Dendritic cell treated with granulocyte-macrophage colony-stimulating factor and Interleukin-4, amounts not matched to agents 40 ng/mL and 50 ng/mL, for 4 days (primary cell): ENCODE measurements around the gene NEURL2.
"Not testable (repeated sequence)": the region's sequence is repeated elsewhere in the genome, so short reads cannot be mapped to it uniquely, and the experiment has no call there.

ENCODE experiments used
- H3K27ac Mint-ChIP-seq: one replicate; pipeline ENCODE4 v1.8.0; 2022; ENCODE audit warnings: mild to moderate bottlenecking, mixed read lengths
- H3K27me3 Mint-ChIP-seq: one replicate; pipeline ENCODE4 v1.8.0; 2022; ENCODE audit warnings: mild to moderate bottlenecking, mixed read lengths
- H3K36me3 Mint-ChIP-seq: one replicate; pipeline ENCODE4 v1.8.0; 2022; ENCODE audit warnings: low read depth, mixed read lengths
- H3K4me1 Mint-ChIP-seq: one replicate; pipeline ENCODE4 v1.8.0; 2022; ENCODE audit warnings: low read depth, mixed read lengths
- H3K4me3 Mint-ChIP-seq: one replicate; pipeline ENCODE4 v1.8.0; 2022; ENCODE audit warnings: mild to moderate bottlenecking, moderate library complexity, mixed read lengths
- H3K9me3 Mint-ChIP-seq: one replicate; pipeline ENCODE4 v1.8.0; 2022; ENCODE audit warnings: mixed read lengths
- intact Hi-C: fragments of 100-400 bp; cut with micrococcal nuclease; formaldehyde crosslinking; loops from one replicate; pipeline ENCODE4 v1.15.0; 2022

The NEURL2 gene

GRCh38 chr20:45890985-45891983 lies at the start of gene NEURL2, which contains the start of gene CTSA:
Gene NEURL2 (minus strand): TSS chr20:45891208. CDS start chr20:45890991, 217 bp downstream.
Gene CTSA (plus strand): TSS chr20:45891335. CDS start chr20:45891569, 234 bp downstream.
- no peaks in the 10 kb centered on the region for H3K27me3 Mint-ChIP-seq
- H3K27ac Mint-ChIP-seq = peak within 1 kb of the TSS; percentile 84
- H3K9me3 Mint-ChIP-seq = no peaks in the 10 kb centered on the region
- peak within 1 kb of the TSS; percentile 85 for H3K4me3 Mint-ChIP-seq
- peaks cover 44% of the 10 kb centered on the region for H3K4me1 Mint-ChIP-seq
- intact Hi-C loops = loop anchor here (1.0 kb wide), 1 partner anchor 43 kb away; the partner anchor contains the start of gene PCIF1
- peaks cover 75% of the 10 kb centered on the region for H3K36me3 Mint-ChIP-seq

DNA sequence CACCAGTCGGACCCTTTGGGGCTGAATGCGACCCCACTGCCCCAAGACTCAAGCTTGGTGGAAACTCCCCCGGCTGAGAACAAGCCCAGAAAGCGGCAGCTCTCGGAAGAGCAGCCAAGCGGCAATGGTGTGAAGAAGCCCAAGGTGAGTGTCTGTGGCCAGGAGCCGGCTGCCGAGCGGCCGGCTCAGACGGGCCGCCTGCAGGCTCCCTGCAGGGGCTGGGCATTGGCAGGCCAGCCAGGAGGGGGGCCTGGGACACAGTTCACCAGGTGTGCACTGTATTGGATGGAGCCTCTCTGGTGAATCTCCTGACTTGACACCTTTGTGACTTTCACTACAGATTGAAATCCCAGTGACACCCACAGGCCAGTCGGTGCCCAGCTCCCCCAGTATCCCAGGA lies 49.5 kb upstream of the NEURL2 start:
- Mint-ChIP-seq H3K9me3 (no peaks in the 10 kb centered on the region), H3K27ac (no peak overlapping the region), H3K4me3 (no peak overlapping the region), H3K4me1 (peaks cover 33% of the 10 kb centered on the region), H3K36me3 (peaks cover 83% of the 10 kb centered on the region), H3K27me3 (no peaks in the 10 kb centered on the region)
- intact Hi-C loops = no loop called here

DNA sequence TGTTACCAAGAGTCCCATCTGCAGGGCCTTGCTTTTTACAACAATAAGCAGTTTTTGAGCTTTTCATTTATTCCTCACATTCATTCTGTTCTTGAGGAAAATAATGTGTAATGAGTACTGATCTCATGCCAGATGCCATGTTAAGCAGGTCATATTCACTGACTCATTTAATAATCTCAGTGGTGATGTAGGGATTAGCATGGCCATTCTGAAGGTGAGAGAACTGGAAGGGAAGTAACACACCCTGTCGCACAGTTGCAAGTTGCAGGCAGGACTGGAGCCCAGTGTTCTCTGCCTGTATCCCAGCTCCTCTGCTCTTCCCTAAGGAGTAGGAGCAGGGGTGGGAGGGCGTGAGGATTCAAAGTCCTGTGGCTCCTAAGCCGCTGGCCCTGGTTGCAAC lies 49.0 kb upstream of the NEURL2 start:
- no peaks in the 10 kb centered on the region for H3K9me3 Mint-ChIP-seq
- H3K4me1 Mint-ChIP-seq = peaks cover 30% of the 10 kb centered on the region
- intact Hi-C loops = no loop called here
- H3K4me3 Mint-ChIP-seq = no peak overlapping the region
- no peaks in the 10 kb centered on the region for H3K27me3 Mint-ChIP-seq
- peaks cover 83% of the 10 kb centered on the region for H3K36me3 Mint-ChIP-seq
- H3K27ac Mint-ChIP-seq = no peak overlapping the region

DNA sequence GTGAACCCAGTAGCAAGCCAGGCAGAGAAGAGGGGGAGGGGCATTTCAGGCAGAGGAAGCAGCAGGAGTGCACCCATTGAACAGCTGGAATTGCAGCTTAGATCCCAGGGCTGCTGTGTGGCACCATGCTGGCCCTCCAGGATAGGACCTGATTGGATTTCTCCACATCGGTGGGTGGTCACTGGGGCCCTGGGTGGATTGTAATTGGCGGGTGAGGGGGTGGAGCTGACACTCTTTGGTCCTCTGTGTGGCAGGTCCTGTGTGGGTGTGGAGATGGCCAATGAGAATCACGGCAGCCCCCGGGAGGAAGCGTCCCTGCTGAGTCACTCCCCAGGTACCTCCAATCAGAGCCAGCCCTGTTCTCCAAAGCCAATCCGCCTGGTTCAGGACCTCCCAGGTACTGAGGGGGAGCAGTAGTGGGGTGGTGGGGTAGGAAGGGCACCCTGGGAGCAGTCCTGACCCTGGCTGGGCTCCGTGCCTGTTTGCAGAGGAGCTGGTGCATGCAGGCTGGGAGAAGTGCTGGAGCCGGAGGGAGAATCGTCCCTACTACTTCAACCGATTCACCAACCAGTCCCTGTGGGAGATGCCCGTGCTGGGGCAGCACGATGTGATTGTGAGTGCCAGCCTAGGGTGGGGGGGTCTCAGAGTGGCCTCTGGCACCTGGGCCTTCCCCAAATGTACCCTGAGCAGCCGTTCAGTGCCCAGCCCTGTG lies 47.9 kb upstream of the NEURL2 start:
- intact Hi-C loops = no loop called here
- Mint-ChIP-seq H3K4me3 (no peak overlapping the region), H3K4me1 (peaks cover 23% of the 10 kb centered on the region), H3K27me3 (no peaks in the 10 kb centered on the region), H3K9me3 (no peaks in the 10 kb centered on the region), H3K27ac (peak overlapping the region; percentile 3), H3K36me3 (peaks cover 82% of the 10 kb centered on the region)

- Mint-ChIP-seq H3K27ac (no peak overlapping the region), H3K27me3 (no peaks in the 10 kb centered on the region), H3K9me3 (no peaks in the 10 kb centered on the region), H3K4me3 (no peak overlapping the region), H3K36me3 (peaks cover 74% of the 10 kb centered on the region), H3K4me1 (peaks cover 18% of the 10 kb centered on the region)
- intact Hi-C loops = no loop called here
These were observed 46.8 kb upstream of the NEURL2 start for GRCh38 chr20:45937765-45938164.

DNA sequence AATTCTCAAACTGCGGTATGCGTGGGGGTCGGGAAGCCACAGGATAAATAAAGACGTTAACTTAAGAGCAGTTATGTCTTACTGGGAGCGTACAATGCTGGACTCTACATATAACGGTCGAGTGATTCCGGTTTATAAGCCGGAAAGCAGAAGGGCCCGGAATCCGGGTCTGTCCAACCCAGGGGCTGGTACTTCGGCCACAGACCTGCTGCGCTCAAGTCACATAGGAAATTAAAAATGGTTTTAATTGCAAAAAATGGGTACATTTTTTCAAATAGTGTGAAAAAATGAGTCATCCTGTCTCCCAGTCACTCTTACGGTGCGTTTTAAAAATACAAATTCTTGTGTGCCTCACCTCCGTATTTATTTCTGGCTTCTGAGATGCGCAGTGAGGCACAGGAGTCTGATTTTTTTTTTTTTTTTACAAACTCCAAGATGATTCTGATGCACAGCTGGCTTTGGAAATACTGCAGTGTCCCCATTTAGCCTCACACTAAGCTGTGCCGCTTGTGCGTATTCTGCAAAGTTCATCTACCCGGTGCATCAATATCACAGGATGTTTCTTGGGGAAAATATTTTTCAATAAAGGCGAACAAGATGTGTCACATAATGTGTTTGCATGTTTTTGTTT lies 44.5 kb upstream of the NEURL2 start:
- no peaks in the 10 kb centered on the region for H3K27me3 Mint-ChIP-seq
- intact Hi-C loops = loop anchor here (1.0 kb wide), 2 partner anchors 25 to 78 kb away; partner anchors contain the start of genes ACOT8 and ZSWIM3
- H3K9me3 Mint-ChIP-seq = no peaks in the 10 kb centered on the region
- peaks cover 65% of the 10 kb centered on the region for H3K36me3 Mint-ChIP-seq
- peaks cover 18% of the 10 kb centered on the region for H3K4me1 Mint-ChIP-seq
- H3K27ac Mint-ChIP-seq = peak overlapping the region; percentile 100
- H3K4me3 Mint-ChIP-seq = peak overlapping the region; percentile 88

- Mint-ChIP-seq H3K27ac (peak within 1 kb of the TSS; percentile 100), H3K4me3 (peak within 1 kb of the TSS; percentile 99), H3K4me1 (peaks cover 18% of the 10 kb centered on the region), H3K27me3 (no peaks in the 10 kb centered on the region), H3K9me3 (no peaks in the 10 kb centered on the region), H3K36me3 (peaks cover 58% of the 10 kb centered on the region)
- intact Hi-C loops = loop anchor here (1.0 kb wide), 3 partner anchors 24 to 78 kb away; partner anchors contain the start of genes ACOT8 and ZSWIM3
These were observed 43.8 kb upstream of the NEURL2 start, which contains the start of gene PCIF1 for GRCh38 chr20:45934586-45935415. Gene PCIF1 (plus strand): TSS chr20:45934683. CDS start chr20:45939000, 4,317 bp downstream.

DNA sequence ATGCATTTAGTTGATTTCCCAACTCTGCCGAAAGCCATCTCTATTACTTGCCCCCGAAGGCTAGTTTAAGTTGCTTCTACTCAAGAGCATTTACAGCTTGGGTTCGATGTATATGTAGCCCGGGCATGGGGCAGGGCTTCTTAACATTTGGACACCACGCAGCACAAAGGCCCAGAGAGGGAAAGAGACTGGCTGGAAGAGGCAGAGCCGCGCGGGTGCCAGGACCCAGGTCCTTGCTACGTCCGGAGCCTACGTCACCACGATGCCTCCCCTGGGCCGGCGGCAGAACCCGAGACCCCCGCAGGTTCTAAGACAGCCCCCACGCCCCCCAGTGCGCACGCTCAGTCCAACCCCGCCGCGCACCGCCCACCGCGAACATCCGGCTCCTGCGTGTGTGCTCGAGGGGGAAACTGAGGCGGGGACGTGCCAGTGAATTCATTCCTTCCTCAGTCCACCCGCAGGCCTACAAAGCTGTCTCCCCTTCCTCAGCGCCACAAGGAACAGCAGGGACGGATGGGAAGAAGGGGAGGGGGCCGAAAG lies 43.1 kb upstream of the NEURL2 start:
- peaks cover 18% of the 10 kb centered on the region for H3K4me1 Mint-ChIP-seq
- intact Hi-C loops = loop anchor here (1.0 kb wide), 1 partner anchor 44 kb away; no protein-coding TSS in a partner anchor
- peak overlapping the region; percentile 99 for H3K4me3 Mint-ChIP-seq
- H3K27ac Mint-ChIP-seq = peak overlapping the region; percentile 100
- no peaks in the 10 kb centered on the region for H3K27me3 Mint-ChIP-seq
- peaks cover 51% of the 10 kb centered on the region for H3K36me3 Mint-ChIP-seq
- no peaks in the 10 kb centered on the region for H3K9me3 Mint-ChIP-seq

GRCh38 chr20:45933266-45934045 lies 42.4 kb upstream of the NEURL2 start:
- peak overlapping the region; percentile 99 for H3K4me3 Mint-ChIP-seq
- H3K4me1 Mint-ChIP-seq = peaks cover 15% of the 10 kb centered on the region
- H3K36me3 Mint-ChIP-seq = peaks cover 44% of the 10 kb centered on the region
- intact Hi-C loops = loop anchor here (1.0 kb wide), 1 partner anchor 43 kb away; no protein-coding TSS in a partner anchor
- peak overlapping the region; percentile 100 for H3K27ac Mint-ChIP-seq
- no peaks in the 10 kb centered on the region for H3K27me3 Mint-ChIP-seq
- no peaks in the 10 kb centered on the region for H3K9me3 Mint-ChIP-seq

- intact Hi-C loops, H3K9me3 Mint-ChIP-seq, H3K27me3 Mint-ChIP-seq, H3K27ac Mint-ChIP-seq, H3K4me3 Mint-ChIP-seq: not testable (repeated sequence)
- H3K4me1 Mint-ChIP-seq = peaks cover 17% of the 10 kb centered on the region
- peaks cover 28% of the 10 kb centered on the region for H3K36me3 Mint-ChIP-seq
These were observed 40.7 kb upstream of the NEURL2 start for GRCh38 chr20:45931680-45932079.

GRCh38 chr20:45927071-45927878 lies 36.3 kb upstream of the NEURL2 start:
- intact Hi-C loops = no loop called here
- H3K27ac Mint-ChIP-seq = peak overlapping the region; percentile 23
- peaks cover 4% of the 10 kb centered on the region for H3K36me3 Mint-ChIP-seq
- H3K4me3 Mint-ChIP-seq = no peak overlapping the region
- no peaks in the 10 kb centered on the region for H3K9me3 Mint-ChIP-seq
- peaks cover 10% of the 10 kb centered on the region for H3K27me3 Mint-ChIP-seq
- peaks cover 32% of the 10 kb centered on the region for H3K4me1 Mint-ChIP-seq
